IMR-90 (cell line): ENCODE data around the gene DGKB. TPM values are rescaled to one million over a fixed set of nuclear protein-coding genes. Genes with fewer than 3 reads are reported as not detected.

Source experiments
- ATAC-seq: fragments of 200-7000 bp; cut with Tn5 transposase; 2 replicates; pipeline ENCODE4 v1.9.1; 2020; ENCODE audit warnings: low read depth, mild to moderate bottlenecking, moderate library complexity
- BruUV-seq: library from RNA; stranded (reverse); fragments of 400-500 nt; replicated peaks from 2 replicates; lab custom pipeline; 2021; lab: Mats Ljungman, UMichigan
- CTCF ChIA-PET: fragments of 300-600 bp; formaldehyde crosslinking; extraction: SDS; loops from one replicate; lab custom pipeline; 2021; ENCODE audit warnings: antibody characterized with exemption; lab: Yijun Ruan, JAX
- POLR2A ChIA-PET: fragments of 300-600 bp; sonication (Branson Sonifier 250); formaldehyde crosslinking; loops from one replicate; lab custom pipeline; 2022; ENCODE audit warnings: antibody characterized with exemption; ENCODE audit not compliant: unreplicated experiment; lab: Charles Lee
- DNase-seq: peaks from one replicate; pipeline ENCODE4 v3.0.0; 2013
- H2AFZ ChIP-seq: replicated peaks from 2 replicates; pipeline ENCODE3; 2013; ENCODE audit warnings: low read length, mild to moderate bottlenecking; ENCODE audit not compliant: poor library complexity
- H2AK5ac ChIP-seq: 2 replicates; pipeline ENCODE4 v1.6.1; 2013; ENCODE audit warnings: low read depth, low read length, inconsistent platforms
- H2AK9ac ChIP-seq: replicated peaks from 2 replicates; pipeline ENCODE3; 2013; ENCODE audit warnings: mild to moderate bottlenecking, low read depth, low read length, moderate library complexity; ENCODE audit not compliant: poor library complexity
- H2BK120ac ChIP-seq: 2 replicates; pipeline ENCODE4 v1.6.1; 2013; ENCODE audit warnings: low read depth, low read length, inconsistent platforms
- H2BK15ac ChIP-seq: 3 replicates; pipeline ENCODE4 v1.6.1; 2013; ENCODE audit warnings: low read depth, low read length, inconsistent platforms
- H2BK20ac ChIP-seq: 2 replicates; pipeline ENCODE4 v1.6.1; 2013; ENCODE audit warnings: low read depth, mild to moderate bottlenecking, inconsistent platforms, low read length, moderate library complexity
- H2BK5ac ChIP-seq: 2 replicates; pipeline ENCODE4 v1.6.1; 2013; ENCODE audit warnings: mild to moderate bottlenecking, low read depth, low read length, inconsistent platforms; ENCODE audit not compliant: poor library complexity, severe bottlenecking
- H3K14ac ChIP-seq: replicated peaks from 2 replicates; pipeline ENCODE4 v1.6.1; 2013; ENCODE audit warnings: low read depth, low read length, inconsistent platforms
- H3K18ac ChIP-seq: 2 replicates; pipeline ENCODE4 v1.6.1; 2013; ENCODE audit warnings: low read depth, low read length, control low read depth
- H3K23ac ChIP-seq: 2 replicates; pipeline ENCODE4 v1.6.1; 2013; ENCODE audit warnings: low read depth, low read length, inconsistent platforms
- H3K27ac ChIP-seq: 2 replicates; pipeline ENCODE4 v1.5.1; 2013; ENCODE audit warnings: mild to moderate bottlenecking, control low read depth, low read length; ENCODE audit not compliant: insufficient read depth
- H3K27me3 ChIP-seq: 2 replicates; pipeline ENCODE4 v1.6.1; 2013; ENCODE audit warnings: low read length; ENCODE audit not compliant: control insufficient read depth, insufficient read depth
- H3K36me3 ChIP-seq: 2 replicates; pipeline ENCODE4 v1.6.1; 2013; ENCODE audit warnings: low read length, mixed read lengths; ENCODE audit not compliant: control insufficient read depth, insufficient read depth
- H3K4ac ChIP-seq: 2 replicates; pipeline ENCODE4 v1.6.1; 2013; ENCODE audit warnings: low read depth, low read length, inconsistent platforms
- H3K4me1 ChIP-seq: 2 replicates; pipeline ENCODE4 v1.6.1; 2013; ENCODE audit warnings: low read length, mixed read lengths; ENCODE audit not compliant: control insufficient read depth, insufficient read depth
- H3K4me2 ChIP-seq: 2 replicates; pipeline ENCODE4 v1.6.1; 2013; ENCODE audit warnings: low read depth, mild to moderate bottlenecking, control low read depth, low read length, moderate library complexity
- H3K4me3 ChIP-seq: 2 replicates; pipeline ENCODE4 v1.5.1; 2013; ENCODE audit warnings: low read depth, mild to moderate bottlenecking, control low read depth, low read length, moderate library complexity; ENCODE audit not compliant: insufficient read depth
- H3K56ac ChIP-seq: 2 replicates; pipeline ENCODE4 v1.6.1; 2013; ENCODE audit warnings: low read length, inconsistent platforms; ENCODE audit not compliant: insufficient read depth; ENCODE audit errors: extremely low read depth
- H3K79me1 ChIP-seq, 2 experiments: 2 replicates each; pipeline ENCODE4 v1.6.1; 2013; ENCODE audit warnings: low read length in 2 of 2, inconsistent platforms in 1 of 2, low read depth in 1 of 2
- H3K9ac ChIP-seq: 2 replicates; pipeline ENCODE4 v1.6.1; 2013; ENCODE audit warnings: low read depth, low read length, control low read depth
- H3K9me1 ChIP-seq: 2 replicates; pipeline ENCODE4 v1.6.1; 2013; ENCODE audit warnings: low read length, inconsistent platforms; ENCODE audit not compliant: insufficient read depth
- H3K9me3 ChIP-seq: 2 replicates; pipeline ENCODE4 v1.6.1; 2013; ENCODE audit warnings: low read length; ENCODE audit not compliant: control insufficient read depth, insufficient read depth
- H4K20me1 ChIP-seq: 2 replicates; pipeline ENCODE4 v1.6.1; 2013; ENCODE audit warnings: low read length, inconsistent platforms; ENCODE audit not compliant: insufficient read depth
- H4K5ac ChIP-seq: 2 replicates; pipeline ENCODE4 v1.6.1; 2013; ENCODE audit warnings: mild to moderate bottlenecking, low read depth, low read length, control low read depth
- H4K8ac ChIP-seq, 2 experiments: 2 replicates each; pipeline ENCODE4 v1.6.1; 2013; ENCODE audit warnings: low read depth in 2 of 2, low read length in 2 of 2, control low read depth in 1 of 2, inconsistent platforms in 1 of 2
- H4K91ac ChIP-seq: 2 replicates; pipeline ENCODE4 v1.6.1; 2013; ENCODE audit warnings: low read depth, low read length, inconsistent platforms; ENCODE audit not compliant: insufficient read depth
- CEBPB ChIP-seq: IDR thresholded peaks from 2 replicates; pipeline ENCODE4 v1.6.1; 2012; ENCODE audit warnings: low read depth, low read length, improper control_type of control experiment
- CHD1 ChIP-seq: IDR thresholded peaks from 2 replicates; pipeline ENCODE4 v1.6.1; 2012; ENCODE audit warnings: low read depth, low read length, improper control_type of control experiment
- ELK1 ChIP-seq: fragments of 150-350 bp; IDR thresholded peaks from 2 replicates; pipeline ENCODE4 v1.6.1; 2016; ENCODE audit warnings: low read depth, mild to moderate bottlenecking, low read length, moderate library complexity, borderline replicate concordance
- FOS ChIP-seq: fragments of 150-350 bp; IDR thresholded peaks from 2 replicates; pipeline ENCODE4 v1.6.1; 2016; ENCODE audit warnings: low read depth, low read length
- MAFK ChIP-seq: IDR thresholded peaks from 2 replicates; pipeline ENCODE4 v1.6.1; 2012; ENCODE audit warnings: low read depth, low read length, improper control_type of control experiment
- MAZ ChIP-seq: IDR thresholded peaks from 2 replicates; pipeline ENCODE4 v1.6.1; 2012; ENCODE audit warnings: low read depth, mild to moderate bottlenecking, low read length, improper control_type of control experiment, moderate library complexity, borderline replicate concordance
- NFE2L2 ChIP-seq: fragments of 150-350 bp; IDR thresholded peaks from 2 replicates; pipeline ENCODE4 v1.6.1; 2016; ENCODE audit warnings: low read depth, mild to moderate bottlenecking, low read length
- POLR2A ChIP-seq: IDR thresholded peaks from 2 replicates; pipeline ENCODE4 v1.6.1; 2012; ENCODE audit warnings: mild to moderate bottlenecking, low read depth, low read length
- RAD21 ChIP-seq: IDR thresholded peaks from 2 replicates; pipeline ENCODE4 v1.6.1; 2012; ENCODE audit warnings: low read length, improper control_type of control experiment
- RCOR1 ChIP-seq: IDR thresholded peaks from 2 replicates; pipeline ENCODE4 v1.6.1; 2012; ENCODE audit warnings: mild to moderate bottlenecking, low read length, improper control_type of control experiment; ENCODE audit not compliant: insufficient replicate concordance
- SMC3 ChIP-seq: fragments of 150-350 bp; IDR thresholded peaks from 2 replicates; pipeline ENCODE4 v1.6.1; 2016; ENCODE audit warnings: low read depth, mild to moderate bottlenecking, antibody characterized with exemption, low read length, moderate library complexity
- WGBS, 2 experiments: methylation state at CpG; one replicate each; pipeline versions ENCODE4 v1.1.5 to v1.1.7; 2013; ENCODE audit warnings: missing lambda C conversion rate in 2 of 2; ENCODE audit not compliant: insufficient read length in 1 of 2; ENCODE audit errors: extremely low coverage in 2 of 2; 5-methylcytosine and 5-hydroxymethylcytosine counted together
- dilution Hi-C: fragments of 300-500 bp; cut with HindIII; formaldehyde crosslinking; loops from one replicate; pipeline ENCODE4 v1.14.3; 2018; ENCODE audit warnings: low sequenced_read_pairs; ENCODE audit not compliant: unreplicated experiment
- in situ Hi-C: fragments of 300-500 bp; cut with MboI; formaldehyde crosslinking; loops from 3 replicates; pipeline ENCODE4 v1.14.3; 2019; ENCODE audit warnings: low sequenced_read_pairs, inconsistent platforms, mixed read lengths
- intact Hi-C: fragments of 100-400 bp; cut with micrococcal nuclease; formaldehyde crosslinking; loops from 2 replicates; pipeline ENCODE4 v1.10.0; 2022
- polyA plus RNA-seq, 3 experiments: library from polyadenylated mRNA; depleted of rRNA; stranded (reverse); fragments of >200 nt; gene quantifications; 2 replicates each; pipeline ENCODE4 v1.2.3, GENCODE V29; 2012; ENCODE audit warnings: low replicate concordance in 1 of 3
- total RNA-seq: library from RNA; depleted of rRNA; stranded (reverse); fragments of >200 nt; gene quantifications from 2 replicates; pipeline ENCODE4 v1.2.3, GENCODE V29; 2012

DGKB gene
- total and polyA plus RNA-seq, 2 of the 4 experiments (the other 2 are of a cell fraction) = not detected

- H2AK9ac ChIP-seq = no peak overlapping the region
- dilution Hi-C loops = no loop called here
- H3K27me3 ChIP-seq = no peaks in the 10 kb centered on the region
- H3K18ac ChIP-seq = no peak overlapping the region
- H3K79me1 ChIP-seq = no peaks in the 10 kb centered on the region
- no peak overlapping the region for H4K5ac ChIP-seq
- H3K4ac ChIP-seq = no peak overlapping the region
- no peak overlapping the region for H2AFZ ChIP-seq
- intact Hi-C loops = no loop called here
- no peaks in the 10 kb centered on the region for H3K9me3 ChIP-seq
- no CpG with 5 or more reads among the region's 2 CpGs for WGBS, 2 experiments
- no peak overlapping the region for H2BK15ac ChIP-seq
- no peaks in the 10 kb centered on the region for H3K36me3 ChIP-seq
- ATAC-seq (no peak), DNase-seq (no peak)
- no peak overlapping the region for H3K27ac ChIP-seq
- H3K9ac ChIP-seq = no peak overlapping the region
- no peak overlapping the region for H2BK20ac ChIP-seq
- H4K8ac ChIP-seq = no peak overlapping the region
- H4K20me1 ChIP-seq = no peaks in the 10 kb centered on the region
- H3K4me2 ChIP-seq = no peak overlapping the region
- H2BK5ac ChIP-seq = no peak overlapping the region
- no peak overlapping the region for H3K56ac ChIP-seq
- no peak overlapping the region for H3K4me3 ChIP-seq
- no peak overlapping the region for H2BK120ac ChIP-seq
- no peak overlapping the region for H4K91ac ChIP-seq
- H2AK5ac ChIP-seq = no peak overlapping the region
- TF ChIP-seq FOS = no peak
- TF ChIP-seq RAD21 = no peak
- no peak for TF ChIP-seq MAFK
- no peak for TF ChIP-seq SMC3
- no peak for TF ChIP-seq NFE2L2
- no peak for TF ChIP-seq RCOR1
- no peak for TF ChIP-seq CEBPB
- TF ChIP-seq ELK1 = no peak
- TF ChIP-seq POLR2A = no peak
- TF ChIP-seq CHD1 = no peak
- no peak for TF ChIP-seq MAZ
- in situ Hi-C loops = no loop called here
- no peak overlapping the region for H3K14ac ChIP-seq
- H3K9me1 ChIP-seq = no peaks in the 10 kb centered on the region
- ChIA-PET CTCF (no interaction called here), POLR2A (no interaction called here)
- no peaks in the 10 kb centered on the region for H3K4me1 ChIP-seq
- no peak overlapping the region for H3K23ac ChIP-seq
- BruUV-seq = no TSS peak
Observed at GRCh38 chr7:14115701-14116100, 786.9 kb downstream of the DGKB start.
